Measurements from ENCODE around the gene ROR1. TPM values are rescaled to one million over a fixed set of nuclear protein-coding genes. Genes with fewer than 3 reads are reported as not detected.
"Not testable (repeated sequence)": the region's sequence is repeated elsewhere in the genome, so short reads cannot be mapped to it uniquely, and the experiment has no call there.

Gene ROR1
- total RNA-seq, 4 donors from 2014 or later, result 2.6 to 37.6 (median 11.5) TPM

DNA sequence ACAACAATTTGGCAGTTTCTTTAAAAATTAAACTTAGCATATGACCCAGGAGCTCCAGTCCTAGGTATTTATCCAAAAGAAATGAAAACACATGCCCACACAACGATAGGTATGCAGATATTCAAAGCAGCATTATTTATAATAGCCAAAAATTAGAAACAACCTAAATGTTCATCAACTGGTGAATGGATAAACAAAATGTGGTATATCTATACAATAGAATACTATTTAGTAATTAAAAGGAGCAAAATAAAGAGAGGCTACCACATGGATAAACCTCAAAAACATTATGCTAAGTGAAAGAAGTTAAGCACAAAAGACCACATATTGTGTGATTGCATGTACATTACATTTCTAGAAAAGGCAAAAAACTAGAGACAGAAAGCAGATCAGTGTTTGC is 51.3 kb downstream of the ROR1 start:
- no peak overlapping the region for H3K4me3 ChIP-seq
- TF ChIP-seq, protein P1, sequence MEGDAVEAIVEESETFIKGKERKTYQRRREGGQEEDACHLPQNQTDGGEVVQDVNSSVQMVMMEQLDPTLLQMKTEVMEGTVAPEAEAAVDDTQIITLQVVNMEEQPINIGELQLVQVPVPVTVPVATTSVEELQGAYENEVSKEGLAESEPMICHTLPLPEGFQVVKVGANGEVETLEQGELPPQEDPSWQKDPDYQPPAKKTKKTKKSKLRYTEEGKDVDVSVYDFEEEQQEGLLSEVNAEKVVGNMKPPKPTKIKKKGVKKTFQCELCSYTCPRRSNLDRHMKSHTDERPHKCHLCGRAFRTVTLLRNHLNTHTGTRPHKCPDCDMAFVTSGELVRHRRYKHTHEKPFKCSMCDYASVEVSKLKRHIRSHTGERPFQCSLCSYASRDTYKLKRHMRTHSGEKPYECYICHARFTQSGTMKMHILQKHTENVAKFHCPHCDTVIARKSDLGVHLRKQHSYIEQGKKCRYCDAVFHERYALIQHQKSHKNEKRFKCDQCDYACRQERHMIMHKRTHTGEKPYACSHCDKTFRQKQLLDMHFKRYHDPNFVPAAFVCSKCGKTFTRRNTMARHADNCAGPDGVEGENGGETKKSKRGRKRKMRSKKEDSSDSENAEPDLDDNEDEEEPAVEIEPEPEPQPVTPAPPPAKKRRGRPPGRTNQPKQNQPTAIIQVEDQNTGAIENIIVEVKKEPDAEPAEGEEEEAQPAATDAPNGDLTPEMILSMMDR (IDR thresholded peaks at IDR 0.05), result no peak
- TF ChIP-seq POLR2A (IDR thresholded peaks at IDR 0.05), result no peak
- H3K27me3 ChIP-seq, result no peaks in the 10 kb centered on the region
- DNase-seq, result no peak
- intact Hi-C loops (cut with DNase I; ENCODE audit: low total_unique reads), result no loop called here
- no peaks in the 10 kb centered on the region for H3K36me3 ChIP-seq
- no peaks in the 10 kb centered on the region for H3K9me3 ChIP-seq
- no peak overlapping the region for H3K27ac ChIP-seq
- H3K4me1 ChIP-seq, result peaks cover 0 to 7% of the 10 kb centered on the region in 2 donors

GRCh38 chr1:63826246-63826861 is 52.5 kb downstream of the ROR1 start:
- H3K27ac ChIP-seq; H3K4me3 ChIP-seq; DNase-seq; H3K36me3 ChIP-seq; H3K27me3 ChIP-seq; intact Hi-C loops (cut with DNase I; ENCODE audit: low total_unique reads); H3K9me3 ChIP-seq; H3K4me1 ChIP-seq: not testable (repeated sequence)

DNA sequence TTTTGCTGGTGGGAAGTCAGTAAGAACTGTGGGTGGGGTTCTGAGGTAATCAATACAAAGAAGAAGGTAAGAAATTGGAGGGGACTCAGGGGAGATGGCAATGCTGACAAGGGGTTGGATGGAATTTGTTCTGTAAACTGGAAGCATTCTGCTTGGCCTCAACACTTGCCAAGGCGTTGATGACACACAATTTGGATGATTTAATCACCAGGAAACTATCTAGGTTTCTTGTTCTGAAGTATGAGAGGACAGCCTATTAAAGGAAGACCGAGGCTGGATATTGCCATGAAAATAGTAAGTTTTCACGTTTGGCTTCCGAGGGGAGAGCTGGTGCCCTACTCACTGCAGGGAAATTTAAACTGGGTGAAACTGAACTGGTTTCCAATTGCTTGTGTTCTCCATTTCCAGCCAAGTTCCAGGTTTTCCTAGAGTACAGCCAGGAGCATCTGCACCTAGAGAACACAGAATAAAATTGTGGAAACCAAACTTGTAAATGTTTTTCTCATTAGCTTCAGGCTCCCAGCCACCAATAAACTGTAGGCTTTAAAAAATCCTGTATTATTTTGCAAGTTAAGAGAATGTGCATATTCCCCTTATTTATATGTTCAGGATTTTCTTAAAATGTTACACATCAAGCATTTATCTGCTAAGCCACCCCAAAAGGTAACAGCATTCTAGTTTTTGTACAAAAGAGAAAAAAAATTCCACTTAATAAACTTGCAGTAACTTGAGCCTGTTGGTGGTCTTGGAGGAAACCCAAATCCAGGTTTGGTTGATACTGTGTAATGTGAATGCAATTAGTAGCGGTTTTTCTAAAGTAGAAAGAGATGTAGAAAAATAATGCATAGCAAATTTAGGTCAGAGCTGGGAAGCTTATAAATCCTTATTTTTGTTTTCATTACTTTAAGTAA is 53.8 kb downstream of the ROR1 start:
- Histone ChIP-seq H3K36me3 (no peaks in the 10 kb centered on the region), H3K9me3 (no peaks in the 10 kb centered on the region), H3K4me3 (no peak overlapping the region), H3K4me1 (no peaks in the 10 kb centered on the region), H3K27me3 (no peaks in the 10 kb centered on the region), H3K27ac (peak overlapping the region in 1 of 2 donors; percentile 5)
- DNase-seq, result no peak
- intact Hi-C loops (cut with DNase I; ENCODE audit: low total_unique reads), result no loop called here
- TF ChIP-seq, protein P1 (IDR thresholded peaks at IDR 0.05), result no peak
- TF ChIP-seq POLR2A (IDR thresholded peaks at IDR 0.05), result no peak

- DNase-seq, result no peak
- intact Hi-C loops (cut with DNase I; ENCODE audit: low total_unique reads), result no loop called here
- Histone ChIP-seq H3K27me3 (no peaks in the 10 kb centered on the region), H3K27ac (no peak overlapping the region), H3K4me3 (no peak overlapping the region), H3K9me3 (no peaks in the 10 kb centered on the region), H3K4me1 (peaks cover 0 to 4% of the 10 kb centered on the region in 2 donors), H3K36me3 (no peaks in the 10 kb centered on the region)
- no peak for TF ChIP-seq POLR2A (IDR thresholded peaks at IDR 0.05)
- TF ChIP-seq, protein P1 (IDR thresholded peaks at IDR 0.05), result no peak
Observed at GRCh38 chr1:63828322-63829044, 54.7 kb downstream of the ROR1 start.

DNA sequence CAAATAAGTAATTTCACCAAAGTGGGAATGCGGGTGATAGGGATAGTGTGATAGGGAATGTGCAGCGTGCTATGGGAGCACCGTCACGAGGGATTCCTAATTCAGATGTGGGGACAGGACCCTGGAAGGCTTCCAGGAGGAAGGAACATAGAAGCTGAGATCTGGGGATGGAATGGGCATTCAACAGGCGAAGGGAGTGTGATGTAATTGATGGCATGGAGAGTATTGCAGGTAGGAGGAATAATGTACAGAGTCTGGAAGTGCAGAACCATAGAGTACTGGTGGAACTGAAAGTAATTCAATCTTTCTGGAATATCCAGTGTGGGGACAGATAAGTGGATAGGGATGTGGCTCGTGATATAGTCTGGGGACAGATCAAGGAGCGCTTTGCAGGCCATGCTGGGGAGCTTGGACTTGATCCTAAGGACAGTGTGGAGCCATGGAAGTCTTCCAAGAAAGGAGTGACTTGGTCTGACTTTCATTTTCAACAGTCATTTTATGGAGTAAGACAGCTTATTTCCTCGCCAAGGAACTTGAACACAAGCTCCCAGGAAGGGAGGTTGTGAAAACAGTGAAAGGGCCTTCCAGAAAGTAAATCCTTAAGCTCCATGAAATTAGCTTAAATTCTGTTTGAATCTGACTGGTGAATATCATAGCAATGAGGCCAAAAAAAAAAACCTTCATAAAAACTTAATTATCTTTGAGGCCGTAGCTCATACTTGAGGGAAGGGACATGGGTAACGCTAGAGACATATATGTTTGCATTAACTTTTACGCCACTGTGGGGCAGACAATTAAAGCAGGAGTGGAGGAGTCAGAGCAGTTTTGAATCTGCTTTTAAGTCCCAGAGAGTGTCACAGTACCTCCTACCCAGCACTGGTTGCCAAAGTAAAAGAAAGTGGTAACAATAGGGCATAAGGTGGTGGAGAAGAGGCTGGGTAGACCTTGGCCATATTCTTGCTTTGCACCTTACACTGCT is 55.8 kb downstream of the ROR1 start:
- Histone ChIP-seq H3K27ac (peak overlapping the region; percentile 32 to 61), H3K27me3 (no peaks in the 10 kb centered on the region), H3K9me3 (no peaks in the 10 kb centered on the region), H3K36me3 (no peaks in the 10 kb centered on the region), H3K4me1 (peaks cover 0 to 4% of the 10 kb centered on the region in 2 donors), H3K4me3 (no peak overlapping the region)
- no peak for DNase-seq
- TF ChIP-seq, protein P1 (IDR thresholded peaks at IDR 0.05), result no peak
- TF ChIP-seq POLR2A (IDR thresholded peaks at IDR 0.05), result no peak
- intact Hi-C loops (cut with DNase I; ENCODE audit: low total_unique reads), result no loop called here

Data from uterus (tissue), 4 donors.